ENCODE measurements around the gene PAX7.
"Not testable (repeated sequence)": the region's sequence is repeated elsewhere in the genome, so short reads cannot be mapped to it uniquely, and the experiment has no call there.

The PAX7 gene

GRCh38 chr1:18761948-18762840, 131.5 kb downstream of the PAX7 start:
- DNase-seq (ENCODE audit: low read depth): no peak

- DNase-seq (ENCODE audit: low read depth): no peak
Observed at GRCh38 chr1:18764362-18764761, 133.7 kb downstream of the PAX7 start.

- DNase-seq (ENCODE audit: low read depth): no peak
Observed at GRCh38 chr1:18765725-18766124, 135.1 kb downstream of the PAX7 start.

GRCh38 chr1:18766328-18766727, 135.7 kb downstream of the PAX7 start:
- no peak for DNase-seq (ENCODE audit: low read depth)

- DNase-seq (ENCODE audit: low read depth): not testable (repeated sequence)
Observed at GRCh38 chr1:18767576-18767975, 136.9 kb downstream of the PAX7 start.

GRCh38 chr1:18768086-18768485, 137.4 kb downstream of the PAX7 start:
- DNase-seq (ENCODE audit: low read depth): no peak

GRCh38 chr1:18769140-18769539, 138.5 kb downstream of the PAX7 start:
- DNase-seq (ENCODE audit: low read depth): no peak

GRCh38 chr1:18770799-18771198, 140.2 kb downstream of the PAX7 start:
- DNase-seq (ENCODE audit: low read depth): no peak

- DNase-seq (ENCODE audit: low read depth): no peak
Observed at GRCh38 chr1:18773753-18774152, 143.1 kb downstream of the PAX7 start.

- DNase-seq (ENCODE audit: low read depth): no peak
Observed at GRCh38 chr1:18775341-18775740, 144.7 kb downstream of the PAX7 start.

GRCh38 chr1:18776777-18777176, 146.1 kb downstream of the PAX7 start:
- DNase-seq (ENCODE audit: low read depth): no peak

GRCh38 chr1:18778437-18778836, 147.8 kb downstream of the PAX7 start:
- no peak for DNase-seq (ENCODE audit: low read depth)

- no peak for DNase-seq (ENCODE audit: low read depth)
Observed at GRCh38 chr1:18781031-18781430, 150.4 kb downstream of the PAX7 start.

GRCh38 chr1:18783705-18784481, 153.2 kb downstream of the PAX7 start:
- DNase-seq (ENCODE audit: low read depth): no peak

GRCh38 chr1:18784482-18784831, 153.8 kb downstream of the PAX7 start:
- DNase-seq (ENCODE audit: low read depth): no peak

GRCh38 chr1:18786149-18786548, 155.5 kb downstream of the PAX7 start:
- DNase-seq (ENCODE audit: low read depth): no peak

- DNase-seq (ENCODE audit: low read depth): no peak
Observed at GRCh38 chr1:18787825-18788385, 157.3 kb downstream of the PAX7 start.

- no peak for DNase-seq (ENCODE audit: low read depth)
Observed at GRCh38 chr1:18789246-18789645, 158.6 kb downstream of the PAX7 start.

- no peak for DNase-seq (ENCODE audit: low read depth)
Observed at GRCh38 chr1:18792747-18793146, 162.1 kb downstream of the PAX7 start.

GRCh38 chr1:18793164-18793563, 162.5 kb downstream of the PAX7 start:
- DNase-seq (ENCODE audit: low read depth): no peak

- no peak for DNase-seq (ENCODE audit: low read depth)
Observed at GRCh38 chr1:18794051-18794450, 163.4 kb downstream of the PAX7 start.

- DNase-seq (ENCODE audit: low read depth): no peak
Observed at GRCh38 chr1:18794561-18794960, 163.9 kb downstream of the PAX7 start.
